A673 (cell line): ENCODE results near the gene SLCO3A1. TPM values are rescaled to one million over a fixed set of nuclear protein-coding genes. Genes with fewer than 3 reads are reported as not detected.

Experiments
- BruUV-seq: library from RNA; stranded (reverse); fragments of 400-500 nt; replicated peaks from 2 replicates; lab custom pipeline; 2021; lab: Mats Ljungman, UMichigan
- CTCF ChIA-PET: fragments of 300-600 bp; sonication (Branson Sonifier 250); formaldehyde crosslinking; loops from one replicate; lab custom pipeline; 2022; ENCODE audit warnings: antibody characterized with exemption; lab: Charles Lee
- POLR2A ChIA-PET: fragments of 300-600 bp; sonication (Branson Sonifier 250); formaldehyde crosslinking; loops from one replicate; lab custom pipeline; 2022; ENCODE audit warnings: antibody characterized with exemption; ENCODE audit not compliant: low non-redundant PET; lab: Charles Lee
- DNase-seq: peaks from one replicate; pipeline ENCODE4 v3.0.0-alpha.2; 2015; ENCODE audit warnings: low spot score
- H3K27ac ChIP-seq: fragments of 200-600 bp; sonication (generic); 2 replicates; pipeline ENCODE4 v1.5.1; 2016; ENCODE audit warnings: mixed run types, low read depth, mild to moderate bottlenecking, mixed read lengths, antibody characterized with exemption, low read length; ENCODE audit not compliant: poor library complexity, severe bottlenecking
- H3K27me3 ChIP-seq: fragments of 200-600 bp; sonication (generic); replicated peaks from 2 replicates; pipeline ENCODE4 v1.6.1; 2017; ENCODE audit warnings: mixed run types, low read depth, mild to moderate bottlenecking, mixed read lengths, antibody characterized with exemption, low read length; ENCODE audit not compliant: insufficient read depth, poor library complexity
- H3K36me3 ChIP-seq: fragments of 200-600 bp; sonication (generic); 2 replicates; pipeline ENCODE4 v1.6.1; 2016; ENCODE audit warnings: mixed run types, mild to moderate bottlenecking, mixed read lengths, antibody characterized with exemption, low read length; ENCODE audit not compliant: insufficient read depth, poor library complexity, severe bottlenecking
- H3K4me1 ChIP-seq: fragments of 200-600 bp; sonication (generic); 2 replicates; pipeline ENCODE4 v1.6.1; 2017; ENCODE audit warnings: mixed run types, mild to moderate bottlenecking, mixed read lengths, antibody characterized with exemption, low read length; ENCODE audit not compliant: insufficient read depth, poor library complexity, severe bottlenecking
- H3K4me3 ChIP-seq: fragments of 200-600 bp; sonication (generic); 2 replicates; pipeline ENCODE4 v1.5.1; 2016; ENCODE audit warnings: low read depth, mixed run types, mild to moderate bottlenecking, mixed read lengths, low read length; ENCODE audit not compliant: poor library complexity, severe bottlenecking
- H3K9me3 ChIP-seq: fragments of 200-600 bp; sonication (generic); 2 replicates; pipeline ENCODE4 v1.6.1; 2016; ENCODE audit warnings: mixed run types, low read depth, mild to moderate bottlenecking, mixed read lengths, antibody characterized with exemption, low read length; ENCODE audit not compliant: poor library complexity, severe bottlenecking
- EZH2 ChIP-seq: fragments of 200-600 bp; sonication (generic); IDR thresholded peaks from 2 replicates; pipeline ENCODE4 v1.6.1; 2017; ENCODE audit warnings: borderline replicate concordance, low read depth, mild to moderate bottlenecking, mixed read lengths, antibody characterized with exemption, low read length; ENCODE audit not compliant: poor library complexity, severe bottlenecking
- intact Hi-C: fragments of 100-400 bp; cut with micrococcal nuclease; formaldehyde crosslinking; loops from one replicate; pipeline ENCODE4 v1.10.0; 2022; ENCODE audit not compliant: unreplicated experiment
- total RNA-seq: library from RNA; stranded (reverse); gene quantifications from 2 replicates; pipeline ENCODE4 v1.2.3, GENCODE V29; 2021
- TF ChIP-seq, protein P1 (sequence below): fragments of 300-800, 200-600 bp; sonication (generic); conservative IDR thresholded peaks from 2 replicates; pipeline ENCODE4 v1.5.1; 2017; ENCODE audit warnings: low read depth, mild to moderate bottlenecking, antibody characterized with exemption, low read length, moderate library complexity, mixed read lengths

SLCO3A1 gene
- total RNA-seq, 1 experiment from 2014 or later: 16.6 TPM

DNA sequence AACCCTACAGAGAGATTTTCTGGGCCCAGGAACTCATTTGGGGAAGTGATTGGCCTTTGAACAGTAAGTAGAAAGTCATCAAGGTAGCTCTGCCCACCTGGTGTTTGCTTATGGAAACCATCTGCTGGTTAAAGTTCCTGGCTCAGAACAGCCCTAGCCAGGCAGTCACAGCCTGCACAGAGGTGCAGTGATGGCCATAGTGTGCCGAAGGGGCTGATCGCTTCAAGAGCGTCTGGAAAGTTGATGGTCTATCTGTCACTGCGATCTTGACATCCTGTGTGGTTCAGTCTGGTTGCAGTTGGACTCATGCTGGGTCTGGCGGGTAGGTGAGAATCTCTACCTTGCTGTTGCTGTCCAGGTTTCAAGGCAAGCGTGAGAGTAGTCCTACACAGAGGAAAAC is 151.6 kb downstream of the SLCO3A1 start:
- no peaks in the 10 kb centered on the region for H3K4me1 ChIP-seq
- CTCF ChIA-PET: no interaction called here

DNA sequence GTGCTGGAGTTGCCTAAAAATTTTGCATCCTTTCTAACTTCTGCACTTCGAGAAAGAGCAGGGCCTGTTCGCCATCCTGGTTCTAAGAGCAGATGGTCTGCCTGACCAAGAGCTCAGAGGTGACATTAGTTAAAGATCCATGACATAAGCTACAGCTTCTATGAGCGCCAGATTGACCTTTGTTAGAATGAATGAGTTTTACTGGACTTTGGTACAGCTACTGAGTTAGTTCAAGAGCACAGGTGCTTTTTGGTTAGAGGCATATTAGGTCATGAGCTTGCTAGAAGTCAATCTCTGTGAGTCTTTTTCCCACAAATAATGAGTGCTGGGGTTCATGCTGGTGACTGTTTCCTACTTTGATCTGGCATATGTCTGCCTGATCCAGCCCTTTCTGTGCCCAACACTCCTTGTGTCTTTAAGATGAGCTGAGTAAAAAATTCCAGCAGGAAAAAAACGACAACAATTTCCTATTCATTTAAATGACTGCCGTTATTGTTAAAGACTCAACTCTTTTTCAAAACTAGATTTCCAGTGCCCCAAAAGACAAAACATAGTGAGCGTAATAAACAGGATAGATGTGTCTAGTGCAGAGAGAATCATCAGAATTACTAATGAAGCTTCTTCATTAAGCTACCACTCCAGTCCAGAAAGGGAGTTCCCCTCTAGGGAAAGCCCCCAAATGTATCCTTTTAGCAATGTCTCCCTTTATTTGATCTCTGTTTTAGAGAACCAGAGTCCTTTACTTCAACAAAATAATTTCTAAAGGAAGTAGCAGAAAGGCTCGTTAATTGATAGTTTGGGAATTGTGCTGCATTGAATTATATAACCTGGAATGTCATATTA is 152.9 kb downstream of the SLCO3A1 start:
- ChIA-PET CTCF (no interaction called here), POLR2A (no interaction called here)
- Histone ChIP-seq H3K4me1 (no peaks in the 10 kb centered on the region), H3K4me3 (no peak overlapping the region), H3K27me3 (peaks cover 13% of the 10 kb centered on the region), H3K27ac (no peak overlapping the region), H3K36me3 (no peaks in the 10 kb centered on the region), H3K9me3 (no peaks in the 10 kb centered on the region)
- no peak for DNase-seq
- TF ChIP-seq, protein P1, sequence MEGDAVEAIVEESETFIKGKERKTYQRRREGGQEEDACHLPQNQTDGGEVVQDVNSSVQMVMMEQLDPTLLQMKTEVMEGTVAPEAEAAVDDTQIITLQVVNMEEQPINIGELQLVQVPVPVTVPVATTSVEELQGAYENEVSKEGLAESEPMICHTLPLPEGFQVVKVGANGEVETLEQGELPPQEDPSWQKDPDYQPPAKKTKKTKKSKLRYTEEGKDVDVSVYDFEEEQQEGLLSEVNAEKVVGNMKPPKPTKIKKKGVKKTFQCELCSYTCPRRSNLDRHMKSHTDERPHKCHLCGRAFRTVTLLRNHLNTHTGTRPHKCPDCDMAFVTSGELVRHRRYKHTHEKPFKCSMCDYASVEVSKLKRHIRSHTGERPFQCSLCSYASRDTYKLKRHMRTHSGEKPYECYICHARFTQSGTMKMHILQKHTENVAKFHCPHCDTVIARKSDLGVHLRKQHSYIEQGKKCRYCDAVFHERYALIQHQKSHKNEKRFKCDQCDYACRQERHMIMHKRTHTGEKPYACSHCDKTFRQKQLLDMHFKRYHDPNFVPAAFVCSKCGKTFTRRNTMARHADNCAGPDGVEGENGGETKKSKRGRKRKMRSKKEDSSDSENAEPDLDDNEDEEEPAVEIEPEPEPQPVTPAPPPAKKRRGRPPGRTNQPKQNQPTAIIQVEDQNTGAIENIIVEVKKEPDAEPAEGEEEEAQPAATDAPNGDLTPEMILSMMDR: no peak
- TF ChIP-seq EZH2: no peak
- intact Hi-C loops: no loop called here
- BruUV-seq: no TSS peak

More for the DNA sequence above, 151.6 kb downstream of the SLCO3A1 start:
- BruUV-seq: no TSS peak
- Histone ChIP-seq H3K27ac (no peak overlapping the region), H3K27me3 (peaks cover 13% of the 10 kb centered on the region), H3K36me3 (no peaks in the 10 kb centered on the region), H3K4me3 (no peak overlapping the region), H3K9me3 (no peaks in the 10 kb centered on the region)
- no peak for DNase-seq
- TF ChIP-seq, protein P1: no peak
- TF ChIP-seq EZH2: no peak
- intact Hi-C loops: no loop called here
- POLR2A ChIA-PET: no interaction called here

DNA sequence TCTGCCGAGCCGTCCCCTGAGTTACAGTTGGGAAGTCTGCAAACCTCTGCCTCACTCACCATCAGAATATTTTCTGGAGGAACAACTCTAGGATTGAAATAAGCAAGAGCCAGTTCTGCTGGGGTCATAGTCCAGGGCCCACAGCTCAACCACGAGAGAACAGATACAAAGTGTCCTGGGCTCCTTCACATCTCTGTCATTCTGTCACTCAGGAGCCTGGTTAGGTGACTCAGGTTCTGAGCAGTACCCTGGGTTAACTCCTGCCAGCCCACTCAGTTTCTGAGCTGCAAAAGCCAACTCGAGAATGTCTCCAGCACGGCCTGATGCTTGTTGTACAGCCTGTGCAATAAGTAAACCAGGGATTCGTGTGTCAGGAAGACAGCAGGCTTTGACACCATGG is 155.7 kb downstream of the SLCO3A1 start:
- POLR2A ChIA-PET: no interaction called here

More for the DNA sequence above, 155.7 kb downstream of the SLCO3A1 start:
- Histone ChIP-seq H3K27me3 (peaks cover 13% of the 10 kb centered on the region), H3K4me3 (no peak overlapping the region), H3K4me1 (peaks cover 3% of the 10 kb centered on the region), H3K27ac (no peak overlapping the region), H3K9me3 (no peaks in the 10 kb centered on the region), H3K36me3 (no peaks in the 10 kb centered on the region)
- no TSS peak for BruUV-seq
- intact Hi-C loops: no loop called here
- DNase-seq: no peak
- TF ChIP-seq EZH2: no peak
- TF ChIP-seq, protein P1: no peak
- CTCF ChIA-PET: no interaction called here
